GM21526 (cell line): Measurements from ENCODE around the gene GPBP1L1.
"Not testable (repeated sequence)": the region's sequence is repeated elsewhere in the genome, so short reads cannot be mapped to it uniquely, and the experiment has no call there.

Source experiments
- ATAC-seq: cut with Tn5 transposase; IDR thresholded peaks from one replicate; pipeline ENCODE4 v1.9.1; 2021; ENCODE audit warnings: moderate library complexity; ENCODE audit not compliant: unreplicated experiment, low FRiP score

The GPBP1L1 gene

GRCh38 chr1:45684402-45684801 lies 1.9 kb downstream of the GPBP1L1 start:
- no peak for ATAC-seq

GRCh38 chr1:45682942-45683341 lies 3.4 kb downstream of the GPBP1L1 start:
- no peak for ATAC-seq

GRCh38 chr1:45679123-45679522 lies 7.2 kb downstream of the GPBP1L1 start:
- ATAC-seq: no peak

GRCh38 chr1:45678489-45678888 lies 7.8 kb downstream of the GPBP1L1 start:
- no peak for ATAC-seq

- no peak for ATAC-seq
These were observed 8.5 kb downstream of the GPBP1L1 start for GRCh38 chr1:45677751-45678245.

GRCh38 chr1:45676553-45676952 lies 9.8 kb downstream of the GPBP1L1 start:
- ATAC-seq: not testable (repeated sequence)

GRCh38 chr1:45674478-45674877 lies 11.9 kb downstream of the GPBP1L1 start:
- no peak for ATAC-seq

GRCh38 chr1:45673956-45674355 lies 12.4 kb downstream of the GPBP1L1 start:
- no peak for ATAC-seq

GRCh38 chr1:45669859-45670655 lies 16.3 kb downstream of the GPBP1L1 start:
- no peak for ATAC-seq

- no peak for ATAC-seq
These were observed 17.0 kb downstream of the GPBP1L1 start for GRCh38 chr1:45669379-45669778.

- ATAC-seq: no peak
These were observed 17.8 kb downstream of the GPBP1L1 start for GRCh38 chr1:45668526-45668925.

- no peak for ATAC-seq
These were observed 18.8 kb downstream of the GPBP1L1 start for GRCh38 chr1:45667321-45668111.

- ATAC-seq: no peak
These were observed 19.5 kb downstream of the GPBP1L1 start for GRCh38 chr1:45666836-45667235.

GRCh38 chr1:45660336-45660735 lies 26.0 kb downstream of the GPBP1L1 start:
- ATAC-seq: no peak

GRCh38 chr1:45659222-45659621 lies 27.1 kb downstream of the GPBP1L1 start:
- ATAC-seq: no peak

GRCh38 chr1:45658171-45658570 lies 28.2 kb downstream of the GPBP1L1 start:
- ATAC-seq: no peak

GRCh38 chr1:45656573-45657226 lies 29.6 kb downstream of the GPBP1L1 start:
- no peak for ATAC-seq

- ATAC-seq: no peak
These were observed 31.6 kb downstream of the GPBP1L1 start for GRCh38 chr1:45654540-45655280.

GRCh38 chr1:45647248-45648021 lies 38.9 kb downstream of the GPBP1L1 start:
- no peak for ATAC-seq

- no peak for ATAC-seq
These were observed 41.7 kb downstream of the GPBP1L1 start for GRCh38 chr1:45644661-45645060.
